ENCODE measurements around the gene SERINC3. TPM values are rescaled to one million over a fixed set of nuclear protein-coding genes. Genes with fewer than 3 reads are reported as not detected.
A peak's percentile ranks its signal among the peaks of the same experiment; 100 is the strongest.

SERINC3 gene
- total RNA-seq, 1 donor from 2014 or later = 143 TPM

GRCh38 chr20:44532259-44532980 lies 10.6 kb upstream of the SERINC3 start:
- peak overlapping the region; percentile 83 for H3K27ac ChIP-seq
- H3K4me3 ChIP-seq = peak overlapping the region; percentile 78
- no peaks in the 10 kb centered on the region for H3K9me3 ChIP-seq
- H3K4me1 ChIP-seq = peaks cover 23% of the 10 kb centered on the region
- no peaks in the 10 kb centered on the region for H3K36me3 ChIP-seq
- DNase-seq (no peak), ATAC-seq (no peak)
- intact Hi-C loops (cut with DNase I) = loop anchor here (10.0 kb wide), 1 partner anchor 72 kb away; no protein-coding TSS in a partner anchor
- H3K27me3 ChIP-seq = no peaks in the 10 kb centered on the region
- TF ChIP-seq, protein P1, sequence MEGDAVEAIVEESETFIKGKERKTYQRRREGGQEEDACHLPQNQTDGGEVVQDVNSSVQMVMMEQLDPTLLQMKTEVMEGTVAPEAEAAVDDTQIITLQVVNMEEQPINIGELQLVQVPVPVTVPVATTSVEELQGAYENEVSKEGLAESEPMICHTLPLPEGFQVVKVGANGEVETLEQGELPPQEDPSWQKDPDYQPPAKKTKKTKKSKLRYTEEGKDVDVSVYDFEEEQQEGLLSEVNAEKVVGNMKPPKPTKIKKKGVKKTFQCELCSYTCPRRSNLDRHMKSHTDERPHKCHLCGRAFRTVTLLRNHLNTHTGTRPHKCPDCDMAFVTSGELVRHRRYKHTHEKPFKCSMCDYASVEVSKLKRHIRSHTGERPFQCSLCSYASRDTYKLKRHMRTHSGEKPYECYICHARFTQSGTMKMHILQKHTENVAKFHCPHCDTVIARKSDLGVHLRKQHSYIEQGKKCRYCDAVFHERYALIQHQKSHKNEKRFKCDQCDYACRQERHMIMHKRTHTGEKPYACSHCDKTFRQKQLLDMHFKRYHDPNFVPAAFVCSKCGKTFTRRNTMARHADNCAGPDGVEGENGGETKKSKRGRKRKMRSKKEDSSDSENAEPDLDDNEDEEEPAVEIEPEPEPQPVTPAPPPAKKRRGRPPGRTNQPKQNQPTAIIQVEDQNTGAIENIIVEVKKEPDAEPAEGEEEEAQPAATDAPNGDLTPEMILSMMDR (IDR thresholded peaks at IDR 0.05) = no peak

- Histone ChIP-seq H3K9me3 (no peaks in the 10 kb centered on the region), H3K4me1 (peaks cover 19% of the 10 kb centered on the region), H3K36me3 (no peaks in the 10 kb centered on the region), H3K27me3 (no peaks in the 10 kb centered on the region), H3K4me3 (no peak overlapping the region), H3K27ac (no peak overlapping the region)
- TF ChIP-seq, protein P1 (IDR thresholded peaks at IDR 0.05) = no peak
- no peak for DNase-seq
- intact Hi-C loops (cut with DNase I) = no loop called here
- ATAC-seq = no peak
These were observed 6.4 kb upstream of the SERINC3 start for GRCh38 chr20:44528309-44528708.

- DNase-seq = no peak
- Histone ChIP-seq H3K4me3 (no peak overlapping the region), H3K9me3 (no peaks in the 10 kb centered on the region), H3K27me3 (no peaks in the 10 kb centered on the region), H3K27ac (no peak overlapping the region), H3K36me3 (no peaks in the 10 kb centered on the region), H3K4me1 (peaks cover 15% of the 10 kb centered on the region)
- TF ChIP-seq, protein P1 (IDR thresholded peaks at IDR 0.05) = no peak
- intact Hi-C loops (cut with DNase I) = no loop called here
- ATAC-seq = no peak
These were observed 5.9 kb upstream of the SERINC3 start for GRCh38 chr20:44527716-44528199.

GRCh38 chr20:44526129-44526528 lies 4.3 kb upstream of the SERINC3 start:
- no peaks in the 10 kb centered on the region for H3K27me3 ChIP-seq
- H3K36me3 ChIP-seq = no peaks in the 10 kb centered on the region
- ATAC-seq (no peak), DNase-seq (no peak)
- TF ChIP-seq, protein P1 (IDR thresholded peaks at IDR 0.05) = no peak
- no peaks in the 10 kb centered on the region for H3K9me3 ChIP-seq
- intact Hi-C loops (cut with DNase I) = no loop called here
- H3K4me3 ChIP-seq = no peak overlapping the region
- H3K27ac ChIP-seq = no peak overlapping the region
- peaks cover 5% of the 10 kb centered on the region for H3K4me1 ChIP-seq

GRCh38 chr20:44523746-44524145 lies 1.9 kb upstream of the SERINC3 start:
- no peak overlapping the region for H3K4me3 ChIP-seq
- peaks cover 24% of the 10 kb centered on the region for H3K4me1 ChIP-seq
- DNase-seq (no peak), ATAC-seq (no peak)
- no peaks in the 10 kb centered on the region for H3K9me3 ChIP-seq
- intact Hi-C loops (cut with DNase I) = no loop called here
- no peak overlapping the region for H3K27ac ChIP-seq
- TF ChIP-seq, protein P1 (IDR thresholded peaks at IDR 0.05) = no peak
- H3K27me3 ChIP-seq = no peaks in the 10 kb centered on the region
- H3K36me3 ChIP-seq = peaks cover 6% of the 10 kb centered on the region
